ENCODE data around the gene SLC38A10. TPM values are rescaled to one million over a fixed set of nuclear protein-coding genes. Genes with fewer than 3 reads are reported as not detected.

Gene SLC38A10
- total and polyA plus RNA-seq, 12 donors, result 27.8 to 56.2 (median 38.4) TPM

- Histone ChIP-seq H3K36me3 (no peaks in the 10 kb centered on the region), H3K4me3 (no peak overlapping the region), H3K27ac (no peak overlapping the region), H3K4me1 (peaks cover 6 to 56% (median 37%) of the 10 kb centered on the region in 9 donors), H3K27me3 (peaks cover 0 to 12% (median 0%) of the 10 kb centered on the region in 7 donors), H3K9me3 (no peaks in the 10 kb centered on the region)
- ATAC-seq, result no peak
- intact Hi-C loops (cut with DNase I), result loop anchor here in 1 of 10 donors (5.0 kb wide), 1 partner anchor 38 kb away; the partner anchor contains the start of gene SLC38A10
- no peak for DNase-seq
- no peak for TF ChIP-seq CTCF (IDR thresholded peaks at IDR 0.05)
- WGBS, 2 donors, result 86 to 90% methylated on average over 9 of the region's 9 CpGs
Measured at GRCh38 chr17:81335773-81336157, 40.7 kb upstream of the SLC38A10 start.

GRCh38 chr17:81334987-81335772, 40.1 kb upstream of the SLC38A10 start:
- peaks cover 6 to 54% (median 35%) of the 10 kb centered on the region in 9 donors for H3K4me1 ChIP-seq
- ATAC-seq (no peak), DNase-seq (no peak)
- intact Hi-C loops (cut with DNase I), result loop anchor here in 1 of 10 donors (5.0 kb wide), 1 partner anchor 38 kb away; the partner anchor contains the start of gene SLC38A10
- WGBS, 2 donors, result 78 to 82% methylated on average over 14 of the region's 14 CpGs
- no peak for TF ChIP-seq CTCF (IDR thresholded peaks at IDR 0.05)
- H3K36me3 ChIP-seq, result no peaks in the 10 kb centered on the region
- H3K27me3 ChIP-seq, result peaks cover 0 to 6% (median 0%) of the 10 kb centered on the region in 7 donors
- no peak overlapping the region for H3K27ac ChIP-seq
- no peaks in the 10 kb centered on the region for H3K9me3 ChIP-seq
- H3K4me3 ChIP-seq, result no peak overlapping the region

GRCh38 chr17:81334391-81334901, 39.3 kb upstream of the SLC38A10 start:
- TF ChIP-seq CTCF (IDR thresholded peaks at IDR 0.05), result no peak
- Histone ChIP-seq H3K9me3 (no peaks in the 10 kb centered on the region), H3K27me3 (no peaks in the 10 kb centered on the region), H3K36me3 (no peaks in the 10 kb centered on the region), H3K4me3 (no peak overlapping the region), H3K27ac (no peak overlapping the region), H3K4me1 (peaks cover 11 to 54% (median 35%) of the 10 kb centered on the region in 9 donors)
- DNase-seq (no peak), ATAC-seq (peak in 1 of 8 donors; percentile 5)
- 71 to 73% methylated on average over 12 of the region's 12 CpGs for WGBS, 2 donors
- intact Hi-C loops (cut with DNase I), result no loop called here

- no peak for TF ChIP-seq CTCF (IDR thresholded peaks at IDR 0.05)
- intact Hi-C loops (cut with DNase I), result no loop called here
- DNase-seq, result no peak
- H3K36me3 ChIP-seq, result no peaks in the 10 kb centered on the region
- H3K27me3 ChIP-seq, result no peaks in the 10 kb centered on the region
- whole genome bisulfite sequencing, 2 donors, result 83 to 89% methylated on average over 23 to 24 of the region's 24 CpGs
- peaks cover 16 to 54% (median 35%) of the 10 kb centered on the region in 9 donors for H3K4me1 ChIP-seq
- H3K27ac ChIP-seq, result no peak overlapping the region
- H3K4me3 ChIP-seq, result no peak overlapping the region
- ATAC-seq, result no peak
- H3K9me3 ChIP-seq, result no peaks in the 10 kb centered on the region
Measured at GRCh38 chr17:81333616-81334368, 38.7 kb upstream of the SLC38A10 start.

All from heart right ventricle (tissue), 16 donors.